ENCODE data around the gene ASB4. TPM values are rescaled to one million over a fixed set of nuclear protein-coding genes. Genes with fewer than 3 reads are reported as not detected.

Gene ASB4
- total and polyA plus RNA-seq, 7 donors = 0.23 to 24.0 (median 10.8) TPM

DNA sequence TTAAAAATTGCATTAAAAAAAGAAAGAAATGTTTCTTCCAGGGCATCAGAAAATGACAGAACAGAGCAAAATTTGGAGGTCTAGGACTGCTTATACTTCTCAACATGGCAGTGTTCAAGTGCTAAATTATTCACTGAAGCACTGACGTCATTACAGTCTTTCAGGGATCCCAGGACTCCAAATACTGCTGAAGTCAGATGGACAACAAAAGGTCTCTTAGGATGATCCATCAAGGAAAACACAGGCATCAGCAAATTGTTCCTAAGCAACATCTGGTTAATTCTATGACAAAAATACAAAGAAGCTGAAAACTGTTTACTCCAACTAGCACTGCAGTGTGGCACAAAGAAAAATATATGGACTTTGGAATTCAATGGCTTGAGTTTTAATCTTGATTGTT, 58.4 kb downstream of the ASB4 start:
- Histone ChIP-seq H3K27me3 (ENCODE audit: insufficient read depth in 3 of 3, low read length in 2 of 3) (no peaks in the 10 kb centered on the region), H3K9me3 (no peaks in the 10 kb centered on the region), H3K4me1 (peaks cover 44% of the 10 kb centered on the region), H3K36me3 (ENCODE audit: insufficient read depth in 1 of 2, low read depth in 1 of 2) (no peaks in the 10 kb centered on the region), H3K4me3 (no peak overlapping the region), H3K27ac (peak overlapping the region; percentile 97)
- 43 to 74% (median 45%) methylated on average over 1 of the region's 1 CpG for WGBS, 3 donors
- no peak for DNase-seq
- TF ChIP-seq, protein P1, sequence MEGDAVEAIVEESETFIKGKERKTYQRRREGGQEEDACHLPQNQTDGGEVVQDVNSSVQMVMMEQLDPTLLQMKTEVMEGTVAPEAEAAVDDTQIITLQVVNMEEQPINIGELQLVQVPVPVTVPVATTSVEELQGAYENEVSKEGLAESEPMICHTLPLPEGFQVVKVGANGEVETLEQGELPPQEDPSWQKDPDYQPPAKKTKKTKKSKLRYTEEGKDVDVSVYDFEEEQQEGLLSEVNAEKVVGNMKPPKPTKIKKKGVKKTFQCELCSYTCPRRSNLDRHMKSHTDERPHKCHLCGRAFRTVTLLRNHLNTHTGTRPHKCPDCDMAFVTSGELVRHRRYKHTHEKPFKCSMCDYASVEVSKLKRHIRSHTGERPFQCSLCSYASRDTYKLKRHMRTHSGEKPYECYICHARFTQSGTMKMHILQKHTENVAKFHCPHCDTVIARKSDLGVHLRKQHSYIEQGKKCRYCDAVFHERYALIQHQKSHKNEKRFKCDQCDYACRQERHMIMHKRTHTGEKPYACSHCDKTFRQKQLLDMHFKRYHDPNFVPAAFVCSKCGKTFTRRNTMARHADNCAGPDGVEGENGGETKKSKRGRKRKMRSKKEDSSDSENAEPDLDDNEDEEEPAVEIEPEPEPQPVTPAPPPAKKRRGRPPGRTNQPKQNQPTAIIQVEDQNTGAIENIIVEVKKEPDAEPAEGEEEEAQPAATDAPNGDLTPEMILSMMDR (IDR thresholded peaks at IDR 0.05) = no peak
- no peak for ATAC-seq
- intact Hi-C loops (cut with DNase I) = loop anchor here in 1 of 2 donors (2.0 kb wide), 1 partner anchor 55 kb away; no protein-coding TSS in a partner anchor

DNA sequence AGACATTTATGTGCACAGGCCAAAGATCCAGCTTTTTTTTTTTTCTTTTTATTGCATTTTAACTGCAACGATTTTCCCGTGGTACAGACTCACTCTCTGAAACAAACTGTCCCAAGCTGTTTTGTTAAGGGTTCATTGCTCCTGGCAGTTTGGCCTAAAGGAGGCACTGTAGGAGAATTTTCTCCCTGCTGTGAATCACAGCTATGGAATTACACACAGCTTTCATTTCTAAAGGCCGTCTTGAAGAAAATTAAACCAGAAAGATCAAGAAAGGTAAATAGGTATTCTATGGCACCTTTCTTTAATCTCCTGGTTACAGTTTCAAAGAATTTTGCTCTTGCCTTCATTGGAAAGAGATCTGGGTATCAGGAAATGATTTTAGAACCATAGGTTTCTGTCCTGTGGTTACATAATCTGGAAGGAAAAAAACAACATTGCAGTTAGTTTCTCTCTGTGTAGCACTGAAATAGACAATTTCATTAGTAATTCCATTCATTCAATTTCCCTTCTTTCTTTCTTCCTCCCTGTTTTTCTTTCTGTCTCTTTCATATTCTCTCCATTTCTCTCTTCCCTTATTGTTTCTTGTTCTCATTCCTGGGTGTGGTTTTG, 59.4 kb downstream of the ASB4 start:
- H3K4me3 ChIP-seq = peak overlapping the region; percentile 59
- TF ChIP-seq, protein P1 (IDR thresholded peaks at IDR 0.05) = peak; percentile 71
- H3K36me3 ChIP-seq (ENCODE audit: insufficient read depth in 1 of 2, low read depth in 1 of 2) = no peaks in the 10 kb centered on the region
- no peaks in the 10 kb centered on the region for H3K9me3 ChIP-seq
- H3K27ac ChIP-seq = peak overlapping the region; percentile 97
- ATAC-seq (peak; percentile 65 to 77 (median 66)), DNase-seq (no peak)
- H3K27me3 ChIP-seq (ENCODE audit: insufficient read depth in 3 of 3, low read length in 2 of 3) = no peaks in the 10 kb centered on the region
- WGBS, 3 donors = 0 to 2% (median 1%) methylated on average over 3 of the region's 3 CpGs
- peaks cover 53% of the 10 kb centered on the region for H3K4me1 ChIP-seq
- intact Hi-C loops (cut with DNase I) = loop anchor here (2.0 to 5.0 kb wide), 3 partner anchors 52 to 137 kb away; partner anchors contain the start of gene PDK4 (in 1 of the 2)

DNA sequence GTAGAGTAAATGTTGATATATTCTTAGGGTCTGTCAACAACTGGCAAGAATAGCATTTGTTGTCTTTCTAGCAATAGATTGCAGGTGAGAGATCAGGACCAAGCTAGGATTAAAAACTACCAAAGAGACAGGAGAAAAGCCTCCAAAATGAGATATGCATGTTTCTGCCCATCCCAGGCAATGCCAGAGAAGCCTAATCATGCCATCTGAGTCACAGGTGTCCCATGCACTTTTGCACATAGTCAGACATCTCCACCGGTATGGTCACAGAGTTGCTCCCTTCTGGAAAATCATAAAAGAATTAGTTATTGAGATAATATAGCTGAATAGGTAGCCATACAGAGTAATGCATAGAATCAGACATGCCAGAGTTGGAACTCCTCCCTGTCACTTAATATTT, 59.9 kb downstream of the ASB4 start:
- Histone ChIP-seq H3K9me3 (no peaks in the 10 kb centered on the region), H3K4me3 (peak overlapping the region; percentile 59), H3K4me1 (peaks cover 57% of the 10 kb centered on the region), H3K27me3 (ENCODE audit: insufficient read depth in 3 of 3, low read length in 2 of 3) (no peaks in the 10 kb centered on the region), H3K36me3 (ENCODE audit: insufficient read depth in 1 of 2, low read depth in 1 of 2) (no peaks in the 10 kb centered on the region), H3K27ac (peak overlapping the region; percentile 97)
- DNase-seq (no peak), ATAC-seq (no peak)
- intact Hi-C loops (cut with DNase I) = loop anchor here (2.0 to 5.0 kb wide), 3 partner anchors 52 to 137 kb away; partner anchors contain the start of gene PDK4 (in 1 of the 2)
- TF ChIP-seq, protein P1 (IDR thresholded peaks at IDR 0.05) = no peak
- WGBS, 3 donors = 64 to 76% (median 70%) methylated on average over 1 of the region's 1 CpG

DNA sequence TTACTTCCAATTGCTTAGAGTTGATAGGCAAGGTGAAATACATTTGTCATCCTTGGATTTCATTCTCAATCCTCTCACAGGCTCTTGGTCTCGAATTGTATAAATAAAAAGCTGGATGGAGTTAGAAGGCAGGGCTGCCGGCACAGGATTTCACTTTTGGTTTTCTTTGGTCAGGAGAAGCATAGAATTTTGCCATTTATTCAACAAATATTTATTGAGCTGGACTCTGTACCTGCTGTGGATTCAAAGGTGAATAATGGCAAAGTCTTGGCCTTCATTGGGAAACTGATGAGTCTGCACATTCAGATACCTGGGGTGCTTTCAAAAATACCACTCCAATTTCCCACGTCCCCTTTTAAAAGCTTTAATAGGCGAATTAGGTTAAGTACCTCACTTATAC, 60.9 kb downstream of the ASB4 start:
- Histone ChIP-seq H3K27me3 (ENCODE audit: insufficient read depth in 3 of 3, low read length in 2 of 3) (no peaks in the 10 kb centered on the region), H3K4me3 (peak overlapping the region; percentile 59), H3K9me3 (no peaks in the 10 kb centered on the region), H3K36me3 (ENCODE audit: insufficient read depth in 1 of 2, low read depth in 1 of 2) (no peaks in the 10 kb centered on the region), H3K4me1 (peaks cover 64% of the 10 kb centered on the region), H3K27ac (peak overlapping the region; percentile 97)
- ATAC-seq (no peak), DNase-seq (no peak)
- intact Hi-C loops (cut with DNase I) = loop anchor here (5.0 kb wide), 2 partner anchors 51 to 136 kb away; partner anchors contain the start of gene PDK4 (in 1 of the 2)
- WGBS, 3 donors = 36 to 54% (median 46%) methylated on average over 4 of the region's 4 CpGs
- TF ChIP-seq, protein P1 (IDR thresholded peaks at IDR 0.05) = no peak

Data from psoas muscle (tissue), 8 donors.